Spleen (tissue), 11 donors: ENCODE results near the gene SUDS3. TPM values are rescaled to one million over a fixed set of nuclear protein-coding genes. Genes with fewer than 3 reads are reported as not detected.
A peak's percentile ranks its signal among the peaks of the same experiment; 100 is the strongest.

Experiments
- DNase-seq: peaks from one replicate; pipeline ENCODE4 v3.0.0-alpha.2; 2020
- H3K27ac ChIP-seq, 8 donors: fragments of 200-600 bp; sonication (generic) in 7 of 8; 1 replicate in 4 of 8; 2 replicates in 4 of 8; pipeline versions ENCODE4 v1.5.0 to v1.8.0; 2016 to 2021; ENCODE audit warnings: inconsistent platforms in 4 of 8, mild to moderate bottlenecking in 4 of 8, moderate library complexity in 1 of 8
- H3K27me3 ChIP-seq, 7 donors: fragments of 200-600 bp; sonication (generic) in 6 of 7; replicated peaks in 1 of 7; 1 replicate in 4 of 7; 2 replicates in 3 of 7; pipeline versions ENCODE4 v1.5.0 to v1.8.0; 2016 to 2021; ENCODE audit warnings: inconsistent platforms in 3 of 7, mild to moderate bottlenecking in 1 of 7
- H3K36me3 ChIP-seq, 6 donors: fragments of 200-600 bp; sonication (generic) in 5 of 6; 1 replicate in 4 of 6; 2 replicates in 2 of 6; pipeline versions ENCODE4 v1.5.0 to v1.8.0; 2016 to 2021; ENCODE audit warnings: inconsistent platforms in 2 of 6
- H3K4me1 ChIP-seq, 6 donors: fragments of 200-600 bp; sonication (generic) in 5 of 6; 1 replicate in 3 of 6; 2 replicates in 3 of 6; pipeline versions ENCODE4 v1.5.0 to v1.8.0; 2016 to 2021; ENCODE audit warnings: inconsistent platforms in 3 of 6
- H3K4me3 ChIP-seq, 8 donors: fragments of 200-600 bp; sonication (generic) in 7 of 8; 1 replicate in 4 of 8; 2 replicates in 4 of 8; pipeline versions ENCODE4 v1.5.0 to v1.8.0; 2016 to 2021; ENCODE audit warnings: inconsistent platforms in 4 of 8, mild to moderate bottlenecking in 4 of 8, moderate library complexity in 2 of 8
- H3K9me3 ChIP-seq, 8 donors: fragments of 200-600 bp; sonication (generic) in 7 of 8; 1 replicate in 4 of 8; 2 replicates in 4 of 8; pipeline versions ENCODE4 v1.5.0 to v1.8.0; 2016 to 2021; ENCODE audit warnings: inconsistent platforms in 4 of 8
- POLR2A ChIP-seq, 3 donors: fragments of 450-650 bp; IDR thresholded peaks; one replicate each; pipeline ENCODE4 v1.5.1; 2017; ENCODE audit warnings: antibody characterized with exemption in 3 of 3, mild to moderate bottlenecking in 1 of 3
- POLR2AphosphoS5 ChIP-seq, 3 donors: sonication (generic); formaldehyde crosslinking; IDR thresholded peaks; one replicate each; pipeline ENCODE4 v1.5.1; 2017; ENCODE audit warnings: antibody characterized with exemption in 3 of 3
- WGBS, 5 donors: extraction: QIAGEN DNeasy Blood & Tissue Kit in 3 of 5; methylation state at CpG; one replicate each; pipeline versions ENCODE4 v1.1.5 to v1.1.7; 2013 to 2018; 5-methylcytosine and 5-hydroxymethylcytosine counted together
- intact Hi-C: fragments of 100-400 bp; cut with DNase I; formaldehyde crosslinking; loops from one replicate; pipeline ENCODE4 v1.15.0; 2023; ENCODE audit warnings: low total_unique reads
- polyA plus RNA-seq, 3 donors: library from polyadenylated mRNA; stranded (reverse); fragments of 200-250 nt; gene quantifications; one replicate each; pipeline ENCODE4 v1.2.1, GENCODE V29; 2013
- total RNA-seq, 7 donors: library from RNA; depleted of rRNA in 3 of 7; stranded (reverse); fragments of >200 nt in 3 of 7; fragmentation: NEBNext Ultra II Directional in 4 of 7; extraction: Animal tissue kit (Norgen Biotek cat#: 25700) in 4 of 7; gene quantifications; one replicate each; pipeline versions ENCODE4 v1.1.0 to v1.2.1, GENCODE V29; 2016 to 2021
- TF ChIP-seq, protein P1 (sequence below), 11 experiments: fragments of 200-600 bp in 7 of 11; fragments of 450-650 bp in 4 of 11; sonication (generic) in 4 of 11; IDR thresholded peaks in 8 of 11; conservative IDR thresholded peaks in 3 of 11; 1 replicate in 7 of 11; 2 replicates in 4 of 11; pipeline versions ENCODE4 v1.4.0 to v1.8.0; 2016 to 2021; ENCODE audit warnings: antibody characterized with exemption in 11 of 11, inconsistent platforms in 4 of 11, mild to moderate bottlenecking in 1 of 11
- donor health status: healthy with polysubstance abuse.
- donor health status: DM: no; HTN: no; CAD: no; lungs with moderate emphysema.
- donor health status: DM: no; HTN: no; CAD: no.
- donor health status: Bipolar disorder and iron deficiency.
- donor health status: healthy.
- donor health status: DM: no; HTN: no; CAD: no.
- donor health status: DM: yes; HTN: yes; CAD: no.

The SUDS3 gene
- total and polyA plus RNA-seq, 10 donors, result 8.3 to 90.9 (median 28.3) TPM

DNA sequence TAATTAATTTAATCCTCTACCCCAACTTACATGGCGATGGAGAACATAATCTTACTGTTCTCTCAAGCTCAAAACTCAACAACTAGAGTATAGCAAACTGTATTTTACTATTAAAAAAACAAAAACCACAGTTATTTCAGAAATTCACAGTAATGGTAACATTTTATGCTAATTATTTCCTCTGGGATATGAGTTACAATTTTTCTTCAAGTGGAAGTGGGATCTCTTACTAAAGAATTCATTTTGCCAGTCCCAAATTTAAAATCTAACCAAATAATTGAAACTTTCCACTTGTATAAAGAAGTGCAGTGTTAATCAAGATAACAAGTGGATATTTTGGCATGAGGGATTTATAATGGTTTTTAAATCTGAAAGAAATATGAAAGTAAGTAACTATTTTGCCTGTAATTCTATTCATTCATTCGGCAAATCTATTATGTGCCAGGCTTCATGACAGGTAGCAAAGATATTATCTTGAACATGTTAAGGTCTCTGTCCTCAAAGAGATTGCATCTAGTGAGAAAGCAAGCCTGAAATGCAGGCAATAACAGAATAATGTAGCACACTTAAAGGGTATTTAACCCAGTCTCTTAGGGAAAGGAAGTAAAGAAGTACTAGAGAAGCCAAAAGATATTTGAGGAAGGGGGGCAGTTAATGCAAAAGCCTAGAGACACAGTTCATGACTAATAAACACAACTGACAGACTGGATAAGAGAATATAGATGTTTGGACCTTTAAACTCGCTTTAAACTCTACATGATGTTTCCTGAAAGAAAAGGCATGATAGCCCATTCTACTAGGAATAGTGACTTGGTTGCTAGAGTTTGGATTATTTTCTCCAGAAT lies 47.6 kb upstream of the SUDS3 start:
- H3K27me3 ChIP-seq, result no peaks in the 10 kb centered on the region
- H3K27ac ChIP-seq, result peak overlapping the region in 3 of 8 donors; percentile 2 to 67 (median 14)
- no peak for TF ChIP-seq POLR2A (IDR thresholded peaks at IDR 0.05)
- intact Hi-C loops, result no loop called here
- H3K4me1 ChIP-seq, result peaks cover 9 to 74% (median 49%) of the 10 kb centered on the region in 6 donors
- no peaks in the 10 kb centered on the region for H3K9me3 ChIP-seq
- 63 to 72% (median 66%) methylated on average over 3 of the region's 3 CpGs for WGBS, 5 donors
- H3K4me3 ChIP-seq, result no peak overlapping the region
- DNase-seq, result no peak
- peaks cover 0 to 7% (median 0%) of the 10 kb centered on the region in 6 donors for H3K36me3 ChIP-seq

DNA sequence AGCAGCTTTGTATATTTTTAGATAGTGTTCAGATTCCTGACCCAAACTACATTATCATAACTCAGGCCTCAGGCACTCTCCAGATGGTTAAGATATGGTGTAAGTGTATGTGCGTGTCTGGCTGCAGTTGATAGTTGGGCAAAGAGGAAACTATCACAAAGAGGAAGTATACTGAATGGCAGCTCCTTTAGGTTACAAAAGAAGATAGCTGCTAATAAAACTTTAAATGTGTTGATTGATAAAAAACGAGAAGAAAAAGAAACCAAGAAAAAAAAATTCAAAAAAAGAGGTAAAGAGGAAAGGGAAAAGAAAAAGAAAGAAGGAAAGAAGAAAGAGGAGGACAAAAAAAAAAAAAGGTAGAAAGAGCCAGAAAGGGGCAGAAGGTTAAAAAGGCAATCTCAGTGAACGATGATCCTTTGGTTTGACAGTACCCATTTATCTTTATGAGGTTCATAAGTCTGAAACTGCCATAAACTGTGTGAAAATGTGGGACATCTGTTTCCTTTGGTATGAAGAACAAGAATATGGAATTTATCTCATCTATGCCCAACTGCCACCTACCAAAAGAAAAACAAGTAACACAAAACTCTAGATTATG lies 45.8 kb upstream of the SUDS3 start:
- TF ChIP-seq, protein P1, sequence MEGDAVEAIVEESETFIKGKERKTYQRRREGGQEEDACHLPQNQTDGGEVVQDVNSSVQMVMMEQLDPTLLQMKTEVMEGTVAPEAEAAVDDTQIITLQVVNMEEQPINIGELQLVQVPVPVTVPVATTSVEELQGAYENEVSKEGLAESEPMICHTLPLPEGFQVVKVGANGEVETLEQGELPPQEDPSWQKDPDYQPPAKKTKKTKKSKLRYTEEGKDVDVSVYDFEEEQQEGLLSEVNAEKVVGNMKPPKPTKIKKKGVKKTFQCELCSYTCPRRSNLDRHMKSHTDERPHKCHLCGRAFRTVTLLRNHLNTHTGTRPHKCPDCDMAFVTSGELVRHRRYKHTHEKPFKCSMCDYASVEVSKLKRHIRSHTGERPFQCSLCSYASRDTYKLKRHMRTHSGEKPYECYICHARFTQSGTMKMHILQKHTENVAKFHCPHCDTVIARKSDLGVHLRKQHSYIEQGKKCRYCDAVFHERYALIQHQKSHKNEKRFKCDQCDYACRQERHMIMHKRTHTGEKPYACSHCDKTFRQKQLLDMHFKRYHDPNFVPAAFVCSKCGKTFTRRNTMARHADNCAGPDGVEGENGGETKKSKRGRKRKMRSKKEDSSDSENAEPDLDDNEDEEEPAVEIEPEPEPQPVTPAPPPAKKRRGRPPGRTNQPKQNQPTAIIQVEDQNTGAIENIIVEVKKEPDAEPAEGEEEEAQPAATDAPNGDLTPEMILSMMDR (IDR thresholded peaks at IDR 0.05 in 8 of 11, conservative IDR thresholded peaks at IDR 0.05 in 3 of 11), result no peak
- TF ChIP-seq POLR2A (IDR thresholded peaks at IDR 0.05), result no peak
- TF ChIP-seq POLR2AphosphoS5 (IDR thresholded peaks at IDR 0.05), result no peak
- H3K27me3 ChIP-seq, result no peaks in the 10 kb centered on the region
- intact Hi-C loops, result no loop called here
- DNase-seq, result no peak
- no peak overlapping the region for H3K4me3 ChIP-seq
- WGBS, 5 donors, result 9 to 15% (median 12%) methylated on average over 3 of the region's 3 CpGs
- H3K27ac ChIP-seq, result peak overlapping the region in 7 of 8 donors; percentile 50 to 70 (median 67)
- H3K4me1 ChIP-seq, result peaks cover 9 to 85% (median 49%) of the 10 kb centered on the region in 6 donors
- H3K36me3 ChIP-seq, result peaks cover 0 to 11% (median 0%) of the 10 kb centered on the region in 6 donors
- no peaks in the 10 kb centered on the region for H3K9me3 ChIP-seq

DNA sequence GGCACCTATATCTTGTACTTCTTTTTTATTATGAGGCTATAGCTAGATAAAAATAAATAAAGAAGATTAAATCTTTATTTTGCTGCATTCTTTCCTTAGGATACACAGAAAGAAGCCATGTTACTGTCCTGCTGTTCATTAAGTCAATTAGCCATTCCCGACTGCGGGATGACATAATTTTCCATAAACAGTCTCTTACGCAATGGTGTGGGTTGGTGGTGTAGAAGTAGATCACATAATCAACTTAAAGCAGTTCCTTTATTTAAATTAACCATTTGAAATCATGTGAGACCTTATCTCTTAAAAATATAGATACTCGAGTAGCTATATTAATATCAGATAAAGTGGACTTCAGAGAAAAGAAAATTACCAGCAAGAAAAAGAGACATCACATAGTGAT lies 43.8 kb upstream of the SUDS3 start:
- peak overlapping the region in 2 of 8 donors; percentile 18 to 39 for H3K27ac ChIP-seq
- no peaks in the 10 kb centered on the region for H3K9me3 ChIP-seq
- DNase-seq, result no peak
- WGBS, 5 donors, result 43 to 78% (median 63%) methylated on average over 4 of the region's 4 CpGs
- TF ChIP-seq, protein P1 (IDR thresholded peaks at IDR 0.05 in 8 of 11, conservative IDR thresholded peaks at IDR 0.05 in 3 of 11), result no peak
- TF ChIP-seq POLR2A (IDR thresholded peaks at IDR 0.05) (no peak), POLR2AphosphoS5 (IDR thresholded peaks at IDR 0.05) (no peak)
- H3K4me3 ChIP-seq, result no peak overlapping the region
- intact Hi-C loops, result no loop called here
- H3K27me3 ChIP-seq, result no peaks in the 10 kb centered on the region
- peaks cover 0 to 6% (median 0%) of the 10 kb centered on the region in 6 donors for H3K36me3 ChIP-seq
- peaks cover 9 to 79% (median 43%) of the 10 kb centered on the region in 6 donors for H3K4me1 ChIP-seq

DNA sequence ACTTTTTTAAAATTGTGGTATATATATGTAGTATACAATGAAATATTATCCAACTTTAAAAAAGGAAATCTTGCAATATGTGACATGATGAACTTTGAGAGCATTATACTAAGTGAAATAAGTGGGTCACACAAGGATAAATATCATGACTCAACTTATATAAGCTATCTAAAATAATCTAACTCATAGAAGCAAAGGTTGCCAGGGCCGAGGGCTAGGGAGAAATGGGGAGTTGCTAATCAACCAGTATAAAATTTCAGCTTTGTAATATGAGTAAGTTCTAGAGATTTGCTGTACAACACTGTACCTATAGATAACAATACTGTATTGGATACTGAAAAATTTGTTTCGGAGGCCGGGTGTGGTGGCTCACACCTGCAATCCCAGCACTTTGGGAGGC lies 42.1 kb upstream of the SUDS3 start:
- Histone ChIP-seq H3K4me1 (peaks cover 6 to 73% (median 30%) of the 10 kb centered on the region in 6 donors), H3K4me3 (no peak overlapping the region), H3K36me3 (peaks cover 0 to 6% (median 0%) of the 10 kb centered on the region in 6 donors), H3K27ac (no peak overlapping the region), H3K27me3 (no peaks in the 10 kb centered on the region), H3K9me3 (no peaks in the 10 kb centered on the region)
- no peak for TF ChIP-seq POLR2A (IDR thresholded peaks at IDR 0.05)
- TF ChIP-seq POLR2AphosphoS5 (IDR thresholded peaks at IDR 0.05), result no peak
- TF ChIP-seq, protein P1 (IDR thresholded peaks at IDR 0.05 in 8 of 11, conservative IDR thresholded peaks at IDR 0.05 in 3 of 11), result no peak
- DNase-seq, result no peak
- intact Hi-C loops, result no loop called here
- WGBS, 5 donors, result 95 to 98% (median 97%) methylated on average over 3 of the region's 3 CpGs
